Measurements from ENCODE around the gene FASN. TPM values are rescaled to one million over a fixed set of nuclear protein-coding genes. Genes with fewer than 3 reads are reported as not detected.

Gene FASN
- total and polyA plus RNA-seq, 2 donors (not counting 1 experiment from before 2014, with no cell fraction given), result 36.8 to 242 TPM

DNA sequence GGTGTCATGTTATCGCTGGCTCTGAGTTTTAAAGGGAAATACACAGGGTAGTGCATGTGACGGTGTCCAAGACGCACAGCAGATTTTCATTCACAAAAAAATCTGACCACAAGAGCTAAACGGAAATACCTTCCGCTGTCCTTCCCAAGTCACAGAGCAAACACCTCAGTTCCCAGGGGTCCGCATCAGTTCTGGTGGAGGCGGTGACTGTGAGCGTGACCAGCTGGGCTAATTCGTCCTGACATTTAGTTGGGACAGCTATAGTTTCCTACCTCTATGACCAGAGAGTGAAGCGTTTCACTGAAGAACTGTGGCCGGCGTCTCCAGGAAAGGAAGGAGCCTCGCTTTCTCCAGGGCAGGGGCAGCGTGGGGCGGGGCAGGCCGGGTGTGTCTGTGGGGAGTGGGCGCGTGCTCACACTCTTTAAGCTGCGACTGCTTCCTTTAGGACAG, 10.5 kb upstream of the FASN start:
- no peak overlapping the region for H3K9ac ChIP-seq (ENCODE audit: insufficient read depth, low read length)
- H3K9me3 ChIP-seq (ENCODE audit: control insufficient read depth, insufficient read depth, low read depth, low read length), result no peaks in the 10 kb centered on the region
- no peaks in the 10 kb centered on the region for H4K20me1 ChIP-seq (ENCODE audit: control insufficient read depth, extremely low read depth, insufficient read depth, low read length)
- no peaks in the 10 kb centered on the region for H3K27me3 ChIP-seq (ENCODE audit: control insufficient read depth, insufficient read depth, low read length)
- no peak overlapping the region for H3K27ac ChIP-seq (ENCODE audit: insufficient read depth, low read length)
- no peaks in the 10 kb centered on the region for H3K36me3 ChIP-seq (ENCODE audit: control insufficient read depth, insufficient read depth, low read length)
- H3K4me2 ChIP-seq (ENCODE audit: extremely low read depth, insufficient read depth, low read length), result no peak overlapping the region
- DNase-seq (ENCODE audit: low read depth in 2 of 2), result no peak
- TF ChIP-seq, protein P1, sequence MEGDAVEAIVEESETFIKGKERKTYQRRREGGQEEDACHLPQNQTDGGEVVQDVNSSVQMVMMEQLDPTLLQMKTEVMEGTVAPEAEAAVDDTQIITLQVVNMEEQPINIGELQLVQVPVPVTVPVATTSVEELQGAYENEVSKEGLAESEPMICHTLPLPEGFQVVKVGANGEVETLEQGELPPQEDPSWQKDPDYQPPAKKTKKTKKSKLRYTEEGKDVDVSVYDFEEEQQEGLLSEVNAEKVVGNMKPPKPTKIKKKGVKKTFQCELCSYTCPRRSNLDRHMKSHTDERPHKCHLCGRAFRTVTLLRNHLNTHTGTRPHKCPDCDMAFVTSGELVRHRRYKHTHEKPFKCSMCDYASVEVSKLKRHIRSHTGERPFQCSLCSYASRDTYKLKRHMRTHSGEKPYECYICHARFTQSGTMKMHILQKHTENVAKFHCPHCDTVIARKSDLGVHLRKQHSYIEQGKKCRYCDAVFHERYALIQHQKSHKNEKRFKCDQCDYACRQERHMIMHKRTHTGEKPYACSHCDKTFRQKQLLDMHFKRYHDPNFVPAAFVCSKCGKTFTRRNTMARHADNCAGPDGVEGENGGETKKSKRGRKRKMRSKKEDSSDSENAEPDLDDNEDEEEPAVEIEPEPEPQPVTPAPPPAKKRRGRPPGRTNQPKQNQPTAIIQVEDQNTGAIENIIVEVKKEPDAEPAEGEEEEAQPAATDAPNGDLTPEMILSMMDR (conservative IDR thresholded peaks at IDR 0.05 in 1 of 2, IDR thresholded peaks at IDR 0.05 in 1 of 2; ENCODE audit: low read depth in 1 of 2, low read length in 2 of 2), result no peak
- TF ChIP-seq EZH2 (IDR thresholded peaks at IDR 0.05; ENCODE audit: low read length, missing control alignments), result no peak
- H3K79me2 ChIP-seq (ENCODE audit: control insufficient read depth, insufficient read depth, low read length), result no peaks in the 10 kb centered on the region
- H3K4me3 ChIP-seq (replicated peaks in 1 of 4; ENCODE audit: control extremely low read depth in 1 of 4, insufficient read depth in 1 of 4, low read depth in 3 of 4, low read length in 4 of 4), result no peak overlapping the region
- peaks cover 10% of the 10 kb centered on the region for H3K4me1 ChIP-seq (ENCODE audit: control insufficient read depth, extremely low read depth, insufficient read depth, low read length)
- H2AFZ ChIP-seq (ENCODE audit: low read length), result no peak overlapping the region

DNA sequence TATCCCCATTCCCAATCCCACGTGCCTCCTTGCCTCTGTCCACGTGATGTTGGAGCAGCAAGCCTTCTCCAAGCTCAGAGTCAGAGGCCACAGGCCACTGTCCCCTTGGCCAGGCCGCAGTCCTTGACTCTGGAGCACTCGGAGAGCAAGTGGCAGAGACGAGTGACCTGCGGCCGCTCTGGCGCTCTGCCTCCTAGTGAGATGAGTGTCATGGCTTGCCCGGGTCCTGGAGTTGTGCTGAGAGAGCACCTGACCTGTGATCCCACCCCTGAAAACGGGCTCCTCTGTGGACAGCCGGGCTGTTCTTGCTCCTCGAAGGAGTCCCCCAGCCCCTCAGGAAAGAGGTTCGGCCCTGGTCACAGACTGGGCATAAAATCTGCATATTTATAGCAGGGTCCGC, 10.0 kb upstream of the FASN start:
- no peaks in the 10 kb centered on the region for H3K79me2 ChIP-seq (ENCODE audit: control insufficient read depth, insufficient read depth, low read length)
- no peaks in the 10 kb centered on the region for H4K20me1 ChIP-seq (ENCODE audit: control insufficient read depth, extremely low read depth, insufficient read depth, low read length)
- no peak overlapping the region for H3K27ac ChIP-seq (ENCODE audit: insufficient read depth, low read length)
- H2AFZ ChIP-seq (ENCODE audit: low read length), result no peak overlapping the region
- H3K36me3 ChIP-seq (ENCODE audit: control insufficient read depth, insufficient read depth, low read length), result no peaks in the 10 kb centered on the region
- H3K27me3 ChIP-seq (ENCODE audit: control insufficient read depth, insufficient read depth, low read length), result no peaks in the 10 kb centered on the region
- TF ChIP-seq EZH2 (IDR thresholded peaks at IDR 0.05; ENCODE audit: low read length, missing control alignments), result no peak
- TF ChIP-seq, protein P1 (conservative IDR thresholded peaks at IDR 0.05 in 1 of 2, IDR thresholded peaks at IDR 0.05 in 1 of 2; ENCODE audit: low read depth in 1 of 2, low read length in 2 of 2), result no peak
- H3K4me1 ChIP-seq (ENCODE audit: control insufficient read depth, extremely low read depth, insufficient read depth, low read length), result peaks cover 10% of the 10 kb centered on the region
- H3K9me3 ChIP-seq (ENCODE audit: control insufficient read depth, insufficient read depth, low read depth, low read length), result no peaks in the 10 kb centered on the region
- no peak overlapping the region for H3K9ac ChIP-seq (ENCODE audit: insufficient read depth, low read length)
- DNase-seq (ENCODE audit: low read depth in 2 of 2), result no peak
- no peak overlapping the region for H3K4me3 ChIP-seq (replicated peaks in 1 of 4; ENCODE audit: control extremely low read depth in 1 of 4, insufficient read depth in 1 of 4, low read depth in 3 of 4, low read length in 4 of 4)
- H3K4me2 ChIP-seq (ENCODE audit: extremely low read depth, insufficient read depth, low read length), result no peak overlapping the region

DNA sequence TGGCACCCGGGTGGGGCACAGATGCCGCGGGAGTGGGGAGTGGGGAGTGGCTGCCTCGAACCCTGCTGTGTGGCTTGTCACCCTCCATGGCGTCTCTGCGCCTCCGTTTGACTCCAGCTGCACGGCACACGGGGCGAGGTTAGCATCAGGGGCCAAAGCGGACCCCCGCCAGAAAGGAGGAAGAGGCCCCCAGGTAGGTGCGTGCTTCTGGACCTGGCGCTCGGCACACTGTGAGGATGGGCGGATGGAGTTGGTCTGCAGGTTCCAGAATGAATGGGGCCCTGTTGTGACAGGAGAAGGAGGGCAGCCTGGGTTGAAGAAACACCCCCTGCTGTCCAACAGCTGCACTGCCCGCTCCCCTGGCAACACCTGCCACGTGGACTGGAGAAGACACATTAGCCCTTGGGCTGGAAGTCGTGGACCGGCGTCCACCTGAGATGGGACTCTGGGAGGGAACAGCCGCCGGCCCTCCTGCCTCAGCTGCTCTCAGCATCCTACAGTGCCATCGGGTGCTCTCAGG, 9.4 kb upstream of the FASN start:
- TF ChIP-seq EZH2 (IDR thresholded peaks at IDR 0.05; ENCODE audit: low read length, missing control alignments), result no peak
- TF ChIP-seq, protein P1 (conservative IDR thresholded peaks at IDR 0.05 in 1 of 2, IDR thresholded peaks at IDR 0.05 in 1 of 2; ENCODE audit: low read depth in 1 of 2, low read length in 2 of 2), result peak in 1 of 2 donors; percentile 32
- Histone ChIP-seq H3K27ac (ENCODE audit: insufficient read depth, low read length) (no peak overlapping the region), H3K36me3 (ENCODE audit: control insufficient read depth, insufficient read depth, low read length) (no peaks in the 10 kb centered on the region), H3K9me3 (ENCODE audit: control insufficient read depth, insufficient read depth, low read depth, low read length) (no peaks in the 10 kb centered on the region), H2AFZ (ENCODE audit: low read length) (no peak overlapping the region), H3K9ac (ENCODE audit: insufficient read depth, low read length) (no peak overlapping the region), H3K4me1 (ENCODE audit: control insufficient read depth, extremely low read depth, insufficient read depth, low read length) (peaks cover 10% of the 10 kb centered on the region), H3K4me2 (ENCODE audit: extremely low read depth, insufficient read depth, low read length) (no peak overlapping the region), H3K27me3 (ENCODE audit: control insufficient read depth, insufficient read depth, low read length) (no peaks in the 10 kb centered on the region), H4K20me1 (ENCODE audit: control insufficient read depth, extremely low read depth, insufficient read depth, low read length) (no peaks in the 10 kb centered on the region), H3K79me2 (ENCODE audit: control insufficient read depth, insufficient read depth, low read length) (no peaks in the 10 kb centered on the region), H3K4me3 (replicated peaks in 1 of 4; ENCODE audit: control extremely low read depth in 1 of 4, insufficient read depth in 1 of 4, low read depth in 3 of 4, low read length in 4 of 4) (no peak overlapping the region)
- no peak for DNase-seq (ENCODE audit: low read depth in 2 of 2)
